EL (cell line): Measurements from ENCODE around the gene SLC25A33.
A peak's percentile ranks its signal among the peaks of the same experiment; 100 is the strongest.
"Not testable (repeated sequence)": the region's sequence is repeated elsewhere in the genome, so short reads cannot be mapped to it uniquely, and the experiment has no call there.

Experiments used
- DNase-seq: peaks from one replicate; pipeline ENCODE4 v3.0.0-alpha.2; 2016

Gene SLC25A33

GRCh38 chr1:9539829-9540550 is 725 bp downstream of the SLC25A33 start:
- DNase-seq: peak; percentile 65

DNA sequence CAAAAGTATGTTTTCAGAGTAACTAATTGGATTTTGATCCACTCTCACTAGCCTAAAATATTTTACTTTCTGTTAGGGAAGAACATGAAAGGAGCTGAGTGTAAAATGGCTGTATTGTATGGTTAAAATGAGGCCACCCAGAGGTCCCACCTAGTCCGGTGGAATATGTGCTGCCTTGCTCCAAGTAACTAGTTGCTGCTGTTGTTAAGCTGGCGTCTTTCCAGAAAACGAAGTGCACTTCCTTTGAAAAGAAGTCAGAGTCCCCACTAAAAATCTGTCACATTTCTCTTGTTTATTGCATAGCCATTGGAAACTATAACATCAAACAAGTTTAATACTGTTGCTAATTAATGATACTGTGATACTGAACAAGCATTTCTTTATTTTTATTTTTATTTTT is 3.2 kb downstream of the SLC25A33 start:
- DNase-seq: peak; percentile 52

GRCh38 chr1:9544926-9545325 is 5.7 kb downstream of the SLC25A33 start:
- DNase-seq: no peak

DNA sequence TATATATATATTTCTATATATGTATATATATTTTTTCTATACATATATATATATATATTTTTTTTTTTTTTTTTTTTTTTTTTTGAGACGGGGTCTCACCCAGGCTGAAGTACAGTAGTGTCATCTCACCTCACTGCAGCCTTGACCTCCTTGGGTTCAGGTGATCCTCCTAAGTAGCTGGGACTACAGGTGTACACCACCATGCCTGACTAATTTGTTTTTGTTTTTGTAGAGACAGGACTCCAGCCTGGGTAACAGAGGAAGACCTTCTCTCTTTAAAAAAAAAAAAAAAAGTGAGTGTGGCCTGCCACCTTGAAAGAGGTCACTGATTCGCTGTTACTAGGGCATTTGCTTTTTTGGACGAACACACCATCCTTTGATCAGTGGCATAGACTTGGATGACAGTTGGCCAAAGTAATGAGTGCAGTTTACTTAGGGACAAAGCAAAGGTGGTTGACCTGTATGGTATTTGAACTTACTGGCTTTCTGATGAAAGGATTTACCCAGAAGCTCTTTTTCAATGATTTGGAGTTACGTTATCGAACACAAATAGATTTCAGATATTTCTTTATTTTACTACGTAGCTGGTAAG is 10.8 kb downstream of the SLC25A33 start:
- DNase-seq: no peak

DNA sequence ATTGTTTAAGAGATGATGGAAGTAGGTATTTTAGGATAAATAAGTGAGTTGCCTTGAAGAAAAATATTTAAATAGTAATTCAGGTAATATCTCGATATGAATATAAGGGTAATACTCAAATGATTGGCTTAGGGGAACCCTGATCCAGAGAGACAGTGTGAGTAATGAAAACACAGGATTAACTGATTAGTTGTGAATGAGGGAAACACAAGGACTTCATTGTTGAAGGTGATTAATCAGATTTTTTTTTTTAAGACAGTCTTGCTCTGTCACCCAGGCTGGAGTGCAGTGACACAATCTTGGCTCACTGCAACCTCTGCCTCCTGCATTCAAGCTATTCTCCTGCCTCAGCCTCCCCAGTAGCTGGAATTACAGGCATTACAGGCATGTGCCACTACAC is 12.7 kb downstream of the SLC25A33 start:
- DNase-seq: no peak

- no peak for DNase-seq
These were observed 14.5 kb downstream of the SLC25A33 start for GRCh38 chr1:9553736-9554144.

- DNase-seq: no peak
These were observed 16.7 kb downstream of the SLC25A33 start for GRCh38 chr1:9555942-9556341.

GRCh38 chr1:9557624-9558023 is 18.4 kb downstream of the SLC25A33 start:
- DNase-seq: no peak

- DNase-seq: no peak
These were observed 19.1 kb downstream of the SLC25A33 start for GRCh38 chr1:9558271-9558945.

- DNase-seq: no peak
These were observed 19.8 kb downstream of the SLC25A33 start for GRCh38 chr1:9558946-9559545.

DNA sequence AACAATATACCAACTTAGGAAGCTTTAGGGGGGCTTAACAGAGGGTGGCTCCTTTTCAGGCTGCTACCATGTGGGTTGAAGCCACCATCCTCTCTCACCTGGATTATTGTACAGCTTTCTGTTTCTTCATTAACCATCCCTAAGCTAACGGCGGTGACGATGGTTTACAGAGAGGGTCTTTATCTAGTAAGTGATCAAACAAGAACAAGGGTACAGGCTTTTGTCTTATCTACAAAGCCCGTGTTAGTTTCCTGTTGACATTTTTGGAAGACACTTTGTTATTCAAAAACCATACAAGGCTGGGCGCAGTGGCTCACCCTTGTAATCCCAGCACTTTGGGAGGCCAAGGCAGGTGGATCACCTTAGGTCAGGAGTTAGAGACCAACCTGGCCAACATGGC is 20.4 kb downstream of the SLC25A33 start:
- no peak for DNase-seq

DNA sequence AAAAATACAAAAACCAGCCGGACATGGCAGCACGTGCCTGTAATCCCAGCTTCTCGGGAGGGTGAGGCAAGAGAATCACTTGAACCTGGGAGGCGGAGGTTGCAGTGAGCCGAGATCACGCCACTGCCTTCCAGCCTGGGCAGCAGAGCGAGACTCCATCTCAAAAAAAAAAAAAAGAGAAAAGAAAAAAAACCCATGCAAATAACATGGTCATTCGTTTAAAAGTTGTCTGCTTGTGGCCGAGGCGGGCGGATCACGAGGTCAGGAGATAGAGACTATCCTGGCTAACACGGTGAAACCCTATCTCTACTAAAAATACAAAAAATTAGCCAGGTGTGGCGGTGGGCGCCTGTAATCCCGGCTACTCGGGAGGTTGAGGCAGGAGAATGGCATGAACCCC is 20.8 kb downstream of the SLC25A33 start:
- not testable (repeated sequence) for DNase-seq

DNA sequence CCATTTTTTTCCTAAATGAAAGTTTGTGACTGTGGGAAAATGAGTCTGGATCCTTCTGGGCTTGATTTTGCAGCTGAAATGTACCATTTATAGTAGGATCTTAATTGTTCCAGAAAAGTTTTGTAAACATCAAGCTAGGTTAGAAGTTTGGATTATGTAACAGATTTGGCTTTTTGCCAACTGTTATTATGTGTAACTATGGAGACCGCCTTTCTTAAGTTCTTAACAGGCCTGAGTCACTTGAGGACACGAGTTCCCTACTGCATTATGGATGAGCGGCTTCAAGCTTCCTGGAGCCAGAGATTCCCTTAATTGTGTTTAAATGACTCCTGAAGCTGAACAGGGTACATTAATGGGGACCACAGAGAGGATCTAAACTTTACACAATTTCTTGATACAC is 22.2 kb downstream of the SLC25A33 start:
- peak; percentile 71 for DNase-seq

DNA sequence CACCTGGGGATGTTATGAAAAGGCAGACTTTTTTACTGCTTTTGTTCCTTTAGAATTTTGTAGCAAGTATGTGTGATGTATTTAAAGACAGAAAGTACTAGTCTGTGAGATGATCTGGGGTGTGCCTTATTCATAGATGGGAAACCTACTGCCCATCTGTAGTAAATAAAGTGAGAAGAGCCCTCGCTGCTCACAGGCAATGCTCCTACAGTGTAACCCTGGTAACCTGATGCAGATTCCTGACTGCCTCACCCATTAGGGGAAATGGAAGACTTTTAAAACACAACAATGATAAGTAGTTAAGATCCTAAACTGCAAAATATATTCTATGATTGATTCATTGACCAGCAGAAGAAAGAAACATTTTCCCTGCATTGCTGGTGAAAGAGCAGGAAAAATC is 30.0 kb downstream of the SLC25A33 start:
- DNase-seq: no peak

DNA sequence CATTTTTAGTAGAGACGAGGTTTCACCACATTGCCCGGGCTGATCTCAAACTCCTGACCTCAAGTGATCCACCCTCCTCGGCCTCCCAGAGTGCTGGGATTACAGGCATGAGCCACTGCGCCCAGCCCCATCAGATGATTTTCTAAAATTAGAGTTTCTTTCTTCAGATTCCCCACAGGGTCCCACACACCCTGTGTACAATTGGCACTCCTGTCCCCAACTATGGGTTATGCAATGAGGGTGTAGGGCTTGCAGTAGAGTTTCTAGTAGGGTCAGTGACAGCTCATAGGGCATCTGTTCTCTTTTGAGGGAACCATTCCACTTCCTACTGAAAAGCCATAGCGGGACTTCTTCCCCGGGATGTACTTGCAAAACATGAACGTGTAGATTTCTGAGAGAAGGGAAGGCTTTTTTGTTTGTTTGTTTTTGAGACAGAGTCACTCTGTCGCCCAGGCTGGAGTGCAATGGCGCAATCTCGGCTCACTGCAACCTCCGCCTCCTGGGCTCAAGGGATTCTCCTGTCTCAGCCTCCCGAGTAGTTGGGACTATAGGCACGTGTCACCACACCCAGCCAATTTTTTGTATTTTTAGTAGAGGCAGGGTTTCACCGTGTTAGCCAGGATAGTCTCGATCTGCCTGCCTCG is 31.7 kb downstream of the SLC25A33 start:
- DNase-seq: not testable (repeated sequence)

- DNase-seq: peak; percentile 18
These were observed 34.5 kb downstream of the SLC25A33 start for GRCh38 chr1:9573723-9574122.

- no peak for DNase-seq
These were observed 36.2 kb downstream of the SLC25A33 start for GRCh38 chr1:9575486-9575885.

DNA sequence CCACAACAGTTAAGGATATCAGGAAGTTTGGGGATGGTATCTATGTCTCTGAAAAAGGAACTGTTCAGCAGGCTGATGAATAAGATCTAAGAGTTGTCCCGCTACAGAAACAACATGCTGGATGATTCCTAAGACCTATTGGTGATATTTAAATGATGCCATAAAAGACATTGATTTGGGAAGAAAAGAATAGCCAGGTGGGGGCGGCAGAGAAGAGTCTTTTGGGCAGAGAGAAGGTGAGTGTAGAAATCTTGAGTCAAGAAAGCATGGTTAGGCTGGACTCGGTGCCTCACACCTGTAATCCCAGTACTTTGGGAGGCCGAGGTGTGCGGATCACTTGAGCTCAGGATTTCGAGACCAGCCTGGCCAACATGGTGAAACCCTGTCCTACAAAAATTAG is 37.6 kb downstream of the SLC25A33 start:
- DNase-seq: no peak

DNA sequence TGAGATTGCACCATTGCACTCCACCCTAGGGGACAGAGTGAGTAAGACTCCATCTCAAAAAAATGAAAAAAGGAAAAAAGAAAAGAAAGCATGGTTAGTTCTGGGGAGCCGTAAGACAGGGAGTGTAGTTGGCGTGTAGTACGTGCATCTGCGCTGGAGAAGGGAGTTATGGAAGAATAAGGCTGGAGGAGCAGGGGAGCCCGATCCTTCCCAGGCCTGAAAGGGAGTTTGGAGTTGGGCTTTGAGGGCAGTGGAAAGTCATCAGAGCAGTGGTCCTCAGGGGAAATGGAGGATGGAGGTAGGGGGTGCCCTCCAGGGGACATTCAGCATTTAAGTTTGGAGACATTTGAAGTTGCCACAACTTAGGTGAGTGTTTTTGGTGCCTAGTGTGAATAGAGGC is 38.2 kb downstream of the SLC25A33 start:
- no peak for DNase-seq

DNA sequence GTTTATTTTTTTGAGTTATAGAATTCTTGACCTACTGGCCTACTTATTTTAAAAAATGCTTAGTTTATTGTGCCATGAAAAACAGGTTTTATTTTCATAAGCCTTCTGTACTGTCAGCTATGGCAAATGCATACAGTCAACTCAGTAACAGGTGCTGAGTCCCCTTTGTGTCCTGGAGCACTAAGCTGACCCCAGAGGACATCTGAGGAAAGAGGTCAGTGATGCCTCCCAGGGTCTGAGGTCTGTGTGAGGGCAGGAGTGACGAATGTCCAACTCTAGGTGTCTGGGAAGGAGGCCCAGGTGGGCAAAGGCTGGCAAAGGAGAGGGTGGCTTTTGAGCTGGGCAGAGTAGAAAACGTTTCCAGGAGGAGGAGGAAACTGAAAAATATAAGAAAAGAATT is 41.7 kb downstream of the SLC25A33 start:
- no peak for DNase-seq

DNA sequence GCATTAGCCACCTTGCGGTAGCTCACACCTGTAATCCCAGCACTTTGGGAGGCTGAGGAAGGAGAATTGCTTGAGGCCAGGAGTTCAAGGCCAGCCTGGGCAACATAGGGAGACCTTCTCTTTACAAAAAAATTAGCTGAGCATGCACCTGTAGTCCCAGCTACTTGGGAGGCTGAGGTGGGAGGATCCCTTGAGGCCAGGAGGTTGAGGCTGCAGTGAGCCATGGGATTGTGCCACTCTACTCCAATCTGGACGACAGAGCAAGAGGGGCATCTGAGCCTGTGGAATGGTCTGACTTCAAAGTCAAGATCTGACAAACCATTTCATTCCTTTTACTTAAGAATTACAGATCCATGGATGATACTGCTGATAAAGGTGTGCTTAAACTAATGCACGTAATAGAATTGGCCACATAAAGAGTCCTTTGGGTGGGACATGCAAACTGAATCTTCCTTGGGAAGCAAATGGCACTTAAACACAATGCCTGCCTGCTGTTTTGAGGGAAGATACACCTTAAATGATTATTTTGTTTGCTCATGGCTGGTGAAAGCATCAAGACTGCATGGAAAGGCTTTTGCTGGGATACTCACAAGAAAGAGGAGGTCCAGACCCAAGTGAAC is 47.0 kb downstream of the SLC25A33 start:
- no peak for DNase-seq

DNA sequence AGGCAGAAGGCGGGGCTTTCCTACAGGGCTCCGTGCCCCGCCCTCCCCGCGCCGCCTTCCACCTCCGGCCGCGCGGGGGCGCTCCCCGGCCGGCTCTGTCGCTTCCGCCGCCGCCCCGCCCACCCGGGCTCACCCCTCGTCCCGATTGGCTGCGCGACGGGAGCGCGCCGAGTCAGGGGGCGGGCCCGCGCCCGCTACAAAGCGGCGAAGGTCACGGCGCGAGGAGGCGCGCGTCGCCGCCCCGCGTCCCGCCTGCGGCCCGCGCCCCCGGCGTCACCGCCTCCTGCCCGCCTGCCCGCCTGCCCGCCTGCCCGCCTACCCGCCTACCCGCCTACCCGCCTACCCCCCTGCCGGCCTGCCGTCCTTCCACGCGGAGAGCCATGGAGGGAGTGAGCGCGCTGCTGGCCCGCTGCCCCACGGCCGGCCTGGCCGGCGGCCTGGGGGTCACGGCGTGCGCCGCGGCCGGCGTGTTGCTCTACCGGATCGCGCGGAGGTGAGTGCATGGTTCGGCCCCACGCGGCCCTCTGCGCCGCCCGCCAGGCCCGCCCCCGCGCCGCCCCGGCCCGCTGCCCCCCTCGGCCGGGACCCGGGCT is 49.4 kb downstream of the SLC25A33 start, which contains the start of gene TMEM201:
Gene TMEM201 (plus strand): TSS at position 361 of the 593 bp plus-strand sequence. CDS start 20 bp downstream, at position 381.
- DNase-seq: peak; percentile 93
